Upper lobe of left lung (tissue), 6 donors: Measurements from ENCODE around the gene TOP1. TPM values are rescaled to one million over a fixed set of nuclear protein-coding genes. Genes with fewer than 3 reads are reported as not detected.
A peak's percentile ranks its signal among the peaks of the same experiment; 100 is the strongest.

Experiments
- ATAC-seq, 2 donors: fragments of 200-7000 bp; cut with Tn5 transposase; one replicate each; pipeline ENCODE4 v1.9.1; 2022; ENCODE audit warnings: mild to moderate bottlenecking in 2 of 2, moderate library complexity in 2 of 2; ENCODE audit not compliant: low FRiP score in 2 of 2
- DNase-seq, 2 donors: peaks; one replicate each; pipeline ENCODE4 v3.0.0-alpha.2; 2019 to 2020
- H3K27ac ChIP-seq, 4 donors: fragments of 200-600 bp; sonication (generic); one replicate each; pipeline ENCODE4 v1.5.1; 2016 to 2019
- H3K27me3 ChIP-seq, 4 donors: fragments of 200-600 bp; sonication (generic); one replicate each; pipeline ENCODE4 v1.5.1; 2017 to 2019
- H3K36me3 ChIP-seq, 4 donors: fragments of 200-600 bp; sonication (generic); one replicate each; pipeline ENCODE4 v1.5.1; 2016 to 2019
- H3K4me1 ChIP-seq, 4 donors: fragments of 200-600 bp; sonication (generic); one replicate each; pipeline ENCODE4 v1.5.1; 2018 to 2019
- H3K4me3 ChIP-seq, 4 donors: fragments of 200-600 bp; sonication (generic); one replicate each; pipeline ENCODE4 v1.5.1; 2017 to 2019; ENCODE audit warnings: mild to moderate bottlenecking in 2 of 4, moderate library complexity in 1 of 4
- H3K9me3 ChIP-seq, 4 donors: fragments of 200-600 bp; sonication (generic); one replicate each; pipeline ENCODE4 v1.5.1; 2018 to 2019
- EP300 ChIP-seq, 4 donors: sonication (generic); formaldehyde crosslinking; IDR thresholded peaks; one replicate each; pipeline ENCODE4 v1.5.1; 2017; ENCODE audit warnings: antibody characterized with exemption in 4 of 4, control low read depth in 2 of 4
- POLR2A ChIP-seq, 4 donors: fragments of 450-650 bp; IDR thresholded peaks; one replicate each; pipeline ENCODE4 v1.5.1; 2016 to 2017; ENCODE audit warnings: antibody characterized with exemption in 4 of 4, mild to moderate bottlenecking in 2 of 4
- POLR2AphosphoS5 ChIP-seq, 2 donors: sonication (generic); formaldehyde crosslinking; IDR thresholded peaks; one replicate each; pipeline ENCODE4 v1.5.1; 2017; ENCODE audit warnings: antibody characterized with exemption in 2 of 2
- WGBS, 2 donors: methylation state at CpG; one replicate each; pipeline ENCODE4 v1.1.5; 2017 to 2018; 5-methylcytosine and 5-hydroxymethylcytosine counted together
- total RNA-seq, 6 donors: library from RNA; depleted of rRNA in 4 of 6; stranded (reverse); fragments of >200 nt in 4 of 6; gene quantifications; one replicate each; pipeline versions ENCODE4 v1.1.0 to v1.2.1, GENCODE V29; 2016 to 2021
- TF ChIP-seq, protein P1 (sequence below), 6 experiments: fragments of 450-650 bp in 4 of 6; fragments of 200-600 bp in 2 of 6; sonication (generic) in 2 of 6; IDR thresholded peaks; one replicate each; pipeline ENCODE4 v1.5.1; 2016 to 2019; ENCODE audit warnings: antibody characterized with exemption in 6 of 6
- donor health status: DM: no; HTN: no; CAD: no; lungs with moderate emphysema.
- donor health status: DM: no; HTN: yes; CAD: no; lungs with severe emphysema.

TOP1 gene
- total RNA-seq, 6 donors from 2014 or later = 39.8 to 94.2 (median 49.0) TPM

DNA sequence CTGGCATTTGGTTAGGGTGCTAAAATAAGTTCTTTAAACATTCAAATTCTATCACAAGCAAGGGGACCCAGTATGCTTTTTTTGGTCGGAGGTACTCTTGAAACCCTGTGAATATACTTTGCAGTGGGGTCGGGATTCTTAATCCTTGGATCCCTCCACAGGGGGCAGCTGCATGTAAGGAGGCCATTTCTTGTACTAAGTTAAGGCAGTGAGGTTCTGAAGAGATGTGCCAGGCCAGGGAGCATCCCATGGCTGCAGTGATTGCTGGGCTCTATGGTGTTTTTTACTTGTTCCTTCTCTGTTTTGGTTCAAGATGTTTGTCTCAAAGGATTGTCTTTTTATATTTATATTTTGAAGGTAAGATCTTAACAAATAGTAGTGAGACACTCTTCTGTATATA lies 50.4 kb downstream of the TOP1 start:
- DNase-seq (no peak), ATAC-seq (no peak)
- no peaks in the 10 kb centered on the region for H3K9me3 ChIP-seq
- peaks cover 23 to 55% (median 40%) of the 10 kb centered on the region in 4 donors for H3K4me1 ChIP-seq
- TF ChIP-seq, protein P1, sequence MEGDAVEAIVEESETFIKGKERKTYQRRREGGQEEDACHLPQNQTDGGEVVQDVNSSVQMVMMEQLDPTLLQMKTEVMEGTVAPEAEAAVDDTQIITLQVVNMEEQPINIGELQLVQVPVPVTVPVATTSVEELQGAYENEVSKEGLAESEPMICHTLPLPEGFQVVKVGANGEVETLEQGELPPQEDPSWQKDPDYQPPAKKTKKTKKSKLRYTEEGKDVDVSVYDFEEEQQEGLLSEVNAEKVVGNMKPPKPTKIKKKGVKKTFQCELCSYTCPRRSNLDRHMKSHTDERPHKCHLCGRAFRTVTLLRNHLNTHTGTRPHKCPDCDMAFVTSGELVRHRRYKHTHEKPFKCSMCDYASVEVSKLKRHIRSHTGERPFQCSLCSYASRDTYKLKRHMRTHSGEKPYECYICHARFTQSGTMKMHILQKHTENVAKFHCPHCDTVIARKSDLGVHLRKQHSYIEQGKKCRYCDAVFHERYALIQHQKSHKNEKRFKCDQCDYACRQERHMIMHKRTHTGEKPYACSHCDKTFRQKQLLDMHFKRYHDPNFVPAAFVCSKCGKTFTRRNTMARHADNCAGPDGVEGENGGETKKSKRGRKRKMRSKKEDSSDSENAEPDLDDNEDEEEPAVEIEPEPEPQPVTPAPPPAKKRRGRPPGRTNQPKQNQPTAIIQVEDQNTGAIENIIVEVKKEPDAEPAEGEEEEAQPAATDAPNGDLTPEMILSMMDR (IDR thresholded peaks at IDR 0.05) = no peak
- peaks cover 7 to 63% (median 24%) of the 10 kb centered on the region in 4 donors for H3K36me3 ChIP-seq
- WGBS, 2 donors = 75 to 78% methylated on average over 2 of the region's 2 CpGs
- no peak overlapping the region for H3K4me3 ChIP-seq
- no peaks in the 10 kb centered on the region for H3K27me3 ChIP-seq
- H3K27ac ChIP-seq = peak overlapping the region in 2 of 4 donors; percentile 57 to 72

DNA sequence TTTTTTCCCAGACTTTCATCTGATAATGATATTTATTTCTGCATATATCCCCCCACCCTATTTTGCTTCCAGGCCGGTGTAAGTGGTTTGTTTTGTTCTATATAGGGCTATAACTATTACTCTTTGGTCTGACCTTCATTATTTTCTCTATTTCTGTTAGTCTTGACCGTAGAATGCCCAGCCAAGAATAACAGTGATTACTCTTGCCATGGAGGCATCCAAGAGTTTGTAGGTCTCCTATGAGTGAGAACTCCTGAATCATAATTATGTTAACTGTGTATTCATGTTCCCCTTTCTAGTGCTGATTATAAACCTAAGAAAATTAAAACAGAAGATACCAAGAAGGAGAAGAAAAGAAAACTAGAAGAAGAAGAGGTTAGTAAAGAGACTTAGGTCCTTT lies 52.2 kb downstream of the TOP1 start:
- H3K9me3 ChIP-seq = no peaks in the 10 kb centered on the region
- H3K4me1 ChIP-seq = peaks cover 19 to 41% (median 33%) of the 10 kb centered on the region in 4 donors
- H3K27ac ChIP-seq = peak overlapping the region in 1 of 4 donors; percentile 3
- DNase-seq (no peak), ATAC-seq (no peak)
- no peaks in the 10 kb centered on the region for H3K27me3 ChIP-seq
- peaks cover 7 to 81% (median 31%) of the 10 kb centered on the region in 4 donors for H3K36me3 ChIP-seq
- 91 to 96% methylated on average over 2 of the region's 2 CpGs for WGBS, 2 donors
- TF ChIP-seq EP300 (IDR thresholded peaks at IDR 0.05) (no peak), POLR2A (IDR thresholded peaks at IDR 0.05) (no peak), POLR2AphosphoS5 (IDR thresholded peaks at IDR 0.05) (no peak)
- TF ChIP-seq, protein P1 (IDR thresholded peaks at IDR 0.05) = no peak
- no peak overlapping the region for H3K4me3 ChIP-seq

DNA sequence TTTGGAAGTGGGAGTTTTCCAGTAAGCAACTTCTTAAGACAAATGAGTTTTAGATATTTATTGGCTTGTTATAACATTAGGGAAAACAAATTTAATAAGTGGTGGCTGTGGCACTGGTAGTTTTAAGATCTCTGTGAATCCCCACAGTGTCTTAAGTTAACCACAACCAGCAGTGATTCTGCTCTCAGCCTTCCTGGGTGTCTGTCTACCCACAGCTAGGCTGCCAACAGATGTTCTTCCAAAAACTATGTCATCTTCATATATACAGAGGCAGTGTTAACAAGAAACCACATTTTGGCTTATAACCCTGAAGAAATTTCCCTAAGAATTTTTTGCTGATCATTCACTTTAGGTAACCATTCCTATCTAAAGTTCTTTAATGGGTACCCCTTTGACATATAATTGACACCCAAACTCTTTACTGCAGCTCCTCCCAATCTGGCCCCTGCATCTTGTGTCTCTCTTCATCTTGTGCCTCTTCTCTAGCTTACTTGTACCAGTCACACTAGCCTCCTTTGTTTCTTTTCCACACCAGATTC lies 52.7 kb downstream of the TOP1 start:
- peaks cover 7 to 80% (median 32%) of the 10 kb centered on the region in 4 donors for H3K36me3 ChIP-seq
- peaks cover 21 to 41% (median 30%) of the 10 kb centered on the region in 4 donors for H3K4me1 ChIP-seq
- no peak for DNase-seq
- TF ChIP-seq, protein P1 (IDR thresholded peaks at IDR 0.05) = no peak
- TF ChIP-seq POLR2A (IDR thresholded peaks at IDR 0.05) (no peak), EP300 (IDR thresholded peaks at IDR 0.05) (no peak), POLR2AphosphoS5 (IDR thresholded peaks at IDR 0.05) (no peak)
- H3K9me3 ChIP-seq = no peaks in the 10 kb centered on the region
- no peaks in the 10 kb centered on the region for H3K27me3 ChIP-seq
- no peak overlapping the region for H3K4me3 ChIP-seq
- no peak overlapping the region for H3K27ac ChIP-seq
- ATAC-seq = no peak

DNA sequence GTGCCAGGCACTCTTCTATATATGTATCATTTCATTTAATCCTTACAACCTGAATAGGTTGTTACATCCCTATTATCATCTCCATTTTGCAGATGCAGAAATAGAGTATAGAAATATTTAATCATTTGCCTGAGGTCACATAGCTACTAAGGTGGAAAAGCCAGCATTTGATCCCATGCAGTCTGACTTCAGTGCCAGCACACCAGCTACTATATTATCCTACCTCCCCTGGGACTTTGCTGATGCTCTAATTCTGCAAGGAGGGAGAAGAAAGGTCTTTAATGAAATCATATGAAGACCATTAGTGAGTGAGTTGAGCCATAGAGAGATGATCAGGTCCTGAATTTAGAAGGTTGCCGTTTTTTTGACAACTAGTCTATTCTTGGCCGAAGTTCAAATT lies 53.7 kb downstream of the TOP1 start:
- Histone ChIP-seq H3K27ac (peak overlapping the region in 1 of 4 donors; percentile 23), H3K4me3 (no peak overlapping the region), H3K36me3 (peaks cover 7 to 72% (median 32%) of the 10 kb centered on the region in 4 donors), H3K9me3 (no peaks in the 10 kb centered on the region), H3K27me3 (no peaks in the 10 kb centered on the region), H3K4me1 (peaks cover 24 to 41% (median 30%) of the 10 kb centered on the region in 4 donors)
- 67 to 76% methylated on average over 2 of the region's 2 CpGs for WGBS, 2 donors
- TF ChIP-seq POLR2A (IDR thresholded peaks at IDR 0.05) (no peak), EP300 (IDR thresholded peaks at IDR 0.05) (no peak), POLR2AphosphoS5 (IDR thresholded peaks at IDR 0.05) (no peak)
- TF ChIP-seq, protein P1 (IDR thresholded peaks at IDR 0.05) = no peak
- ATAC-seq (no peak), DNase-seq (no peak)

DNA sequence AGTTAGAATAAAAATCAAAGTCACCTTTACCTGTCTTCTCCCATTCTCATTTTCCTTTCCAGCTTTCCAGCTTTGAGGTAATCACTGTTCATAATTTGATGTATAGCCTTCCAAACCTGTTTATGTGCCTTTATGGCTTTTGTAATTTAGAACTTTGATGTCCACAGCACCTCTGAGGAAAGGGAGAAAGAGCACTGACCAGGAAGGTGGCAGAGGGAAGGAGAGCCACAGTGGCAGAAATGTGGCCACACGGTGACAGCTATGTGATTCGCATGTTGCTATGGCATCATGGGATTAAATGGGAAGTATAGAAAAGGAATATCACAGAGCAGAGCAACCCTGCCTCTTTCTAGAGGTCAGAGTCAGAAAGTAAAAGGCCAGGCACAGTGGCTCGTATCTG lies 57.0 kb downstream of the TOP1 start:
- TF ChIP-seq POLR2A (IDR thresholded peaks at IDR 0.05) = no peak
- TF ChIP-seq, protein P1 (IDR thresholded peaks at IDR 0.05) = no peak
- no peak for TF ChIP-seq POLR2AphosphoS5 (IDR thresholded peaks at IDR 0.05)
- TF ChIP-seq EP300 (IDR thresholded peaks at IDR 0.05) = no peak
- no peak overlapping the region for H3K27ac ChIP-seq
- no peak for ATAC-seq
- no peaks in the 10 kb centered on the region for H3K9me3 ChIP-seq
- no peaks in the 10 kb centered on the region for H3K27me3 ChIP-seq
- WGBS, 2 donors = 83 to 84% methylated on average over 3 of the region's 3 CpGs
- H3K4me3 ChIP-seq = no peak overlapping the region
- H3K4me1 ChIP-seq = peaks cover 0 to 17% (median 13%) of the 10 kb centered on the region in 4 donors
- no peak for DNase-seq
- H3K36me3 ChIP-seq = peaks cover 0 to 78% (median 33%) of the 10 kb centered on the region in 4 donors
